CD4-positive, alpha-beta memory T cell (primary cell): ENCODE measurements around the gene MSANTD4. TPM values are rescaled to one million over a fixed set of nuclear protein-coding genes. Genes with fewer than 3 reads are reported as not detected.

Source experiments
- CTCF ChIA-PET: fragments of 350-600 bp; sonication (Branson Sonifier 250); formaldehyde crosslinking; loops from one replicate; lab custom pipeline; 2021; ENCODE audit warnings: inconsistent platforms; ENCODE audit not compliant: partially characterized antibody; lab: Charles Lee
- POLR2A ChIA-PET: fragments of 350-600 bp; sonication (Branson Sonifier 250); formaldehyde crosslinking; loops from one replicate; lab custom pipeline; 2021; ENCODE audit not compliant: partially characterized antibody; lab: Charles Lee
- DNase-seq, 5 donors: peaks; one replicate each; pipeline versions ENCODE4 v3.0.0 to v3.0.0-alpha.2; 2020 to 2022; ENCODE audit warnings: mixed read lengths in 1 of 5
- H3K27ac ChIP-seq: one replicate; pipeline ENCODE4 v1.7.0; 2013; ENCODE audit warnings: low read depth, low read length
- H3K27me3 ChIP-seq: 2 replicates; pipeline ENCODE4 v1.7.0; 2013; ENCODE audit warnings: mild to moderate bottlenecking, low read length, moderate library complexity; ENCODE audit not compliant: insufficient read depth
- H3K36me3 ChIP-seq: 2 replicates; pipeline ENCODE4 v1.7.0; 2013; ENCODE audit warnings: mild to moderate bottlenecking, low read length, moderate library complexity; ENCODE audit not compliant: insufficient read depth
- H3K4me1 ChIP-seq: 2 replicates; pipeline ENCODE4 v1.7.0; 2013; ENCODE audit warnings: mild to moderate bottlenecking, low read length, moderate library complexity; ENCODE audit not compliant: insufficient read depth
- H3K4me3 ChIP-seq, 2 donors: one replicate each; pipeline ENCODE4 v1.7.0; 2013; ENCODE audit warnings: low read length in 2 of 2, mild to moderate bottlenecking in 1 of 2
- H3K9me3 ChIP-seq, 2 donors: one replicate each; pipeline ENCODE4 v1.7.0; 2013; ENCODE audit warnings: low read length in 2 of 2, control low read depth in 1 of 2; ENCODE audit not compliant: control insufficient read depth in 1 of 2
- H3K27ac Mint-ChIP-seq, 7 donors: one replicate each; pipeline ENCODE4 v1.8.0; 2020 to 2021; ENCODE audit warnings: mixed read lengths in 7 of 7, mild to moderate bottlenecking in 6 of 7, inconsistent platforms in 3 of 7, moderate library complexity in 3 of 7
- H3K27me3 Mint-ChIP-seq, 2 donors: one replicate each; pipeline ENCODE4 v1.8.0; 2020 to 2021; ENCODE audit warnings: mixed read lengths in 2 of 2
- H3K36me3 Mint-ChIP-seq, 2 donors: one replicate each; pipeline ENCODE4 v1.8.0; 2020 to 2021; ENCODE audit warnings: mixed read lengths in 2 of 2, inconsistent platforms in 1 of 2, mild to moderate bottlenecking in 1 of 2
- H3K4me1 Mint-ChIP-seq, 4 donors: one replicate each; pipeline ENCODE4 v1.8.0; 2020 to 2021; ENCODE audit warnings: mixed read lengths in 4 of 4, mild to moderate bottlenecking in 1 of 4
- H3K4me3 Mint-ChIP-seq, 8 donors: one replicate each; pipeline ENCODE4 v1.8.0; 2020 to 2021; ENCODE audit warnings: mixed read lengths in 8 of 8, mild to moderate bottlenecking in 7 of 8, moderate library complexity in 6 of 8, inconsistent platforms in 3 of 8
- H3K9me3 Mint-ChIP-seq, 8 donors: one replicate each; pipeline ENCODE4 v1.8.0; 2020 to 2021; ENCODE audit warnings: mixed read lengths in 8 of 8, mild to moderate bottlenecking in 5 of 8, inconsistent platforms in 3 of 8, moderate library complexity in 1 of 8
- intact Hi-C: fragments of 100-400 bp; cut with micrococcal nuclease; formaldehyde crosslinking; loops from one replicate; pipeline ENCODE4 v1.15.1; 2023
- polyA plus RNA-seq, 2 donors: library from polyadenylated mRNA; unstranded; fragments of 300-500 nt; fragmentation: Illumina TruSeq; gene quantifications; one replicate each; pipeline ENCODE4 v1.2.3, GENCODE V29; 2021
- total RNA-seq, 2 experiments: library from RNA; stranded (reverse); gene quantifications; one replicate each; pipeline ENCODE4 v1.2.3, GENCODE V29; 2021

Gene MSANTD4
- total RNA-seq: 10 to 100 TPM; 23.0 to 24.7 TPM
- polyA plus RNA-seq: 1 to 10 TPM; 6.3 to 9.1 TPM

- ChIA-PET CTCF (interaction anchor here (0.6 kb wide), 1 partner anchor 20 kb away, joined by 3 read pairs; no protein-coding TSS in a partner anchor), POLR2A (interaction anchor here (0.8 to 2.1 kb wide), 3 partner anchors 15 to 55 kb away, joined by 3 to 14 read pairs (median 3); partner anchors contain the start of genes AASDHPPT and KBTBD3)
- no peaks in the 10 kb centered on the region for H3K27me3 ChIP-seq
- DNase-seq: peak; percentile 97 to 99 (median 97)
- H3K27ac ChIP-seq: peak within 1 kb of the TSS; percentile 64
- Mint-ChIP-seq H3K36me3 (peaks cover 9 to 11% of the 10 kb centered on the region in 2 donors), H3K27me3 (peaks cover 3% of the 10 kb centered on the region in 2 donors), H3K4me1 (peaks cover 29 to 55% (median 39%) of the 10 kb centered on the region in 4 donors), H3K4me3 (peak within 1 kb of the TSS; percentile 93 to 99 (median 96)), H3K27ac (peak within 1 kb of the TSS; percentile 82 to 97 (median 92)), H3K9me3 (peaks cover 0 to 7% (median 2%) of the 10 kb centered on the region in 8 donors)
- H3K36me3 ChIP-seq: no peaks in the 10 kb centered on the region
- H3K4me3 ChIP-seq: peak within 1 kb of the TSS; percentile 90
- intact Hi-C loops: loop anchor here (1.0 kb wide), 2 partner anchors 55 to 1435 kb away; partner anchors contain the start of genes AASDHPPT, CWF19L2 and KBTBD3
- H3K9me3 ChIP-seq: no peaks in the 10 kb centered on the region
- peaks cover 32% of the 10 kb centered on the region for H3K4me1 ChIP-seq
Measured at GRCh38 chr11:106021967-106022794, at the start of gene MSANTD4. MSANTD4 (minus strand) TSS chr11:106022240; CDS start chr11:106010917, 11,323 bp downstream.

GRCh38 chr11:106070606-106071005 is 48.6 kb upstream of the MSANTD4 start:
- intact Hi-C loops: loop anchor here (10.0 kb wide), 1 partner anchor 1036 kb away; the partner anchor contains the start of gene CASP1
- H3K27ac Mint-ChIP-seq: no peak overlapping the region
- no peaks in the 10 kb centered on the region for H3K9me3 ChIP-seq
- H3K4me1 Mint-ChIP-seq: peaks cover 17 to 33% (median 21%) of the 10 kb centered on the region in 4 donors
- no peaks in the 10 kb centered on the region for H3K36me3 ChIP-seq
- no peak overlapping the region for H3K4me3 ChIP-seq
- no peak overlapping the region for H3K4me3 Mint-ChIP-seq
- CTCF ChIA-PET: no interaction called here
- H3K27me3 Mint-ChIP-seq: no peaks in the 10 kb centered on the region
- no peaks in the 10 kb centered on the region for H3K27me3 ChIP-seq
- no peak for DNase-seq
- POLR2A ChIA-PET: no interaction called here
- H3K36me3 Mint-ChIP-seq: peaks cover 9 to 31% of the 10 kb centered on the region in 2 donors
- no peaks in the 10 kb centered on the region for H3K9me3 Mint-ChIP-seq
- H3K4me1 ChIP-seq: peaks cover 6% of the 10 kb centered on the region
- no peak overlapping the region for H3K27ac ChIP-seq

- no peaks in the 10 kb centered on the region for H3K27me3 ChIP-seq
- CTCF ChIA-PET: no interaction called here
- H3K27ac ChIP-seq: no peak overlapping the region
- POLR2A ChIA-PET: no interaction called here
- no peak for DNase-seq
- peaks cover 11 to 47% of the 10 kb centered on the region in 2 donors for H3K36me3 Mint-ChIP-seq
- H3K27me3 Mint-ChIP-seq: no peaks in the 10 kb centered on the region
- H3K4me3 Mint-ChIP-seq: no peak overlapping the region
- H3K4me1 Mint-ChIP-seq: peaks cover 0 to 19% (median 10%) of the 10 kb centered on the region in 4 donors
- no peaks in the 10 kb centered on the region for H3K9me3 Mint-ChIP-seq
- H3K9me3 ChIP-seq: no peaks in the 10 kb centered on the region
- H3K27ac Mint-ChIP-seq: no peak overlapping the region
- H3K4me3 ChIP-seq: no peak overlapping the region
- intact Hi-C loops: no loop called here
- no peaks in the 10 kb centered on the region for H3K4me1 ChIP-seq
- no peaks in the 10 kb centered on the region for H3K36me3 ChIP-seq
Measured at GRCh38 chr11:106063009-106063408, 41.0 kb upstream of the MSANTD4 start.

GRCh38 chr11:106061954-106062949 is 40.2 kb upstream of the MSANTD4 start:
- no peaks in the 10 kb centered on the region for H3K9me3 Mint-ChIP-seq
- ChIA-PET POLR2A (no interaction called here), CTCF (no interaction called here)
- Histone ChIP-seq H3K27ac (no peak overlapping the region), H3K27me3 (no peaks in the 10 kb centered on the region), H3K36me3 (no peaks in the 10 kb centered on the region), H3K4me3 (no peak overlapping the region), H3K9me3 (no peaks in the 10 kb centered on the region), H3K4me1 (no peaks in the 10 kb centered on the region)
- H3K36me3 Mint-ChIP-seq: peaks cover 16 to 46% of the 10 kb centered on the region in 2 donors
- H3K4me1 Mint-ChIP-seq: peaks cover 0 to 19% (median 8%) of the 10 kb centered on the region in 4 donors
- intact Hi-C loops: no loop called here
- peak overlapping the region in 1 of 7 donors; percentile 51 for H3K27ac Mint-ChIP-seq
- H3K4me3 Mint-ChIP-seq: no peak overlapping the region
- H3K27me3 Mint-ChIP-seq: no peaks in the 10 kb centered on the region
- DNase-seq: no peak

- CTCF ChIA-PET: no interaction called here
- Histone ChIP-seq H3K27me3 (no peaks in the 10 kb centered on the region), H3K36me3 (no peaks in the 10 kb centered on the region), H3K9me3 (no peaks in the 10 kb centered on the region), H3K4me3 (no peak overlapping the region), H3K4me1 (no peaks in the 10 kb centered on the region), H3K27ac (no peak overlapping the region)
- H3K27me3 Mint-ChIP-seq: no peaks in the 10 kb centered on the region
- H3K4me3 Mint-ChIP-seq: no peak overlapping the region
- POLR2A ChIA-PET: interaction anchor here (1.2 kb wide), 1 partner anchor 16 kb away, joined by 3 read pairs; the partner anchor contains the start of gene AASDHPPT
- DNase-seq: no peak
- no peaks in the 10 kb centered on the region for H3K9me3 Mint-ChIP-seq
- intact Hi-C loops: no loop called here
- peak overlapping the region in 1 of 7 donors; percentile 53 for H3K27ac Mint-ChIP-seq
- peaks cover 18 to 45% of the 10 kb centered on the region in 2 donors for H3K36me3 Mint-ChIP-seq
- peaks cover 0 to 19% (median 8%) of the 10 kb centered on the region in 4 donors for H3K4me1 Mint-ChIP-seq
Measured at GRCh38 chr11:106061249-106061784, 39.3 kb upstream of the MSANTD4 start.

- Histone ChIP-seq H3K36me3 (no peaks in the 10 kb centered on the region), H3K9me3 (no peaks in the 10 kb centered on the region), H3K27ac (no peak overlapping the region), H3K27me3 (no peaks in the 10 kb centered on the region), H3K4me3 (no peak overlapping the region), H3K4me1 (no peaks in the 10 kb centered on the region)
- no peaks in the 10 kb centered on the region for H3K9me3 Mint-ChIP-seq
- H3K27me3 Mint-ChIP-seq: no peaks in the 10 kb centered on the region
- H3K27ac Mint-ChIP-seq: no peak overlapping the region
- intact Hi-C loops: no loop called here
- H3K36me3 Mint-ChIP-seq: peaks cover 18 to 36% of the 10 kb centered on the region in 2 donors
- no peak overlapping the region for H3K4me3 Mint-ChIP-seq
- no peak for DNase-seq
- peaks cover 0 to 13% (median 4%) of the 10 kb centered on the region in 4 donors for H3K4me1 Mint-ChIP-seq
- ChIA-PET POLR2A (no interaction called here), CTCF (interaction anchor here (0.5 kb wide), 1 partner anchor 456 kb away, joined by 3 read pairs; no protein-coding TSS in a partner anchor)
Measured at GRCh38 chr11:106059617-106060016, 37.6 kb upstream of the MSANTD4 start.
